HG02642 (cell line): Measurements from ENCODE around the gene HS1BP3.

Experiments
- ATAC-seq: cut with Tn5 transposase; IDR thresholded peaks from one replicate; pipeline ENCODE4 v1.9.1; 2021; ENCODE audit warnings: mild to moderate bottlenecking; ENCODE audit not compliant: unreplicated experiment, poor library complexity

HS1BP3 gene

GRCh38 chr2:20650877-20651730, at the start of gene HS1BP3:
Gene HS1BP3 (minus strand): TSS chr2:20651098. CDS start chr2:20651063, 35 bp downstream.
- ATAC-seq, result peak; percentile 97

GRCh38 chr2:20698916-20699613, 48.2 kb upstream of the HS1BP3 start:
- no peak for ATAC-seq

- no peak for ATAC-seq
Observed at GRCh38 chr2:20697322-20697934, 46.5 kb upstream of the HS1BP3 start.

- no peak for ATAC-seq
Observed at GRCh38 chr2:20696366-20696765, 45.5 kb upstream of the HS1BP3 start.

- no peak for ATAC-seq
Observed at GRCh38 chr2:20693317-20693716, 42.4 kb upstream of the HS1BP3 start.

- no peak for ATAC-seq
Observed at GRCh38 chr2:20692081-20692480, 41.2 kb upstream of the HS1BP3 start.

- no peak for ATAC-seq
Observed at GRCh38 chr2:20691076-20691734, 40.3 kb upstream of the HS1BP3 start.

GRCh38 chr2:20689428-20690264, 38.7 kb upstream of the HS1BP3 start:
- ATAC-seq, result no peak

- ATAC-seq, result no peak
Observed at GRCh38 chr2:20687260-20687832, 36.4 kb upstream of the HS1BP3 start.

- no peak for ATAC-seq
Observed at GRCh38 chr2:20684581-20685063, 33.7 kb upstream of the HS1BP3 start.

- ATAC-seq, result no peak
Observed at GRCh38 chr2:20682167-20682920, 31.4 kb upstream of the HS1BP3 start.

- ATAC-seq, result no peak
Observed at GRCh38 chr2:20680744-20681375, 30.0 kb upstream of the HS1BP3 start.

GRCh38 chr2:20678780-20679179, 27.9 kb upstream of the HS1BP3 start:
- ATAC-seq, result no peak

- ATAC-seq, result no peak
Observed at GRCh38 chr2:20678086-20678395, 27.1 kb upstream of the HS1BP3 start.

- ATAC-seq, result peak; percentile 32
Observed at GRCh38 chr2:20677301-20678085, 26.6 kb upstream of the HS1BP3 start.

GRCh38 chr2:20676353-20677215, 25.7 kb upstream of the HS1BP3 start:
- ATAC-seq, result peak; percentile 61
